Liver (tissue), 9 donors: Measurements from ENCODE around the gene FGF5. TPM values are rescaled to one million over a fixed set of nuclear protein-coding genes. Genes with fewer than 3 reads are reported as not detected.

Source experiments
- DNase-seq: peaks from one replicate; pipeline ENCODE4 v3.0.0-alpha.2; 2017; ENCODE audit warnings: low spot score
- H3K27ac ChIP-seq, 2 donors: one replicate each; pipeline ENCODE4 v1.7.0; 2013; ENCODE audit warnings: inconsistent platforms in 2 of 2, low read length in 2 of 2, control low read depth in 1 of 2, low read depth in 1 of 2, mild to moderate bottlenecking in 1 of 2
- H3K27me3 ChIP-seq, 4 donors: one replicate each; pipeline versions ENCODE4 v1.6.1 to v1.7.0; 2013; ENCODE audit warnings: low read length in 3 of 4, inconsistent platforms in 1 of 4, mild to moderate bottlenecking in 1 of 4, moderate library complexity in 1 of 4; ENCODE audit not compliant: control insufficient read depth in 4 of 4, insufficient read depth in 4 of 4
- H3K36me3 ChIP-seq, 4 donors: one replicate each; pipeline versions ENCODE4 v1.6.1 to v1.7.0; 2013; ENCODE audit warnings: low read length in 3 of 4, mild to moderate bottlenecking in 3 of 4, low read depth in 1 of 4, moderate library complexity in 1 of 4; ENCODE audit not compliant: control insufficient read depth in 4 of 4, insufficient read depth in 3 of 4
- H3K4me1 ChIP-seq, 4 donors: one replicate each; pipeline versions ENCODE4 v1.6.1 to v1.7.0; 2013; ENCODE audit warnings: low read length in 3 of 4, mild to moderate bottlenecking in 3 of 4, moderate library complexity in 1 of 4; ENCODE audit not compliant: control insufficient read depth in 4 of 4, insufficient read depth in 4 of 4
- H3K4me3 ChIP-seq, 3 donors: one replicate each; pipeline versions ENCODE4 v1.6.1 to v1.7.0; 2013; ENCODE audit warnings: low read length in 3 of 3, control low read depth in 1 of 3, low read depth in 1 of 3, mild to moderate bottlenecking in 1 of 3
- H3K9ac ChIP-seq, 2 donors: one replicate each; pipeline ENCODE4 v1.7.0; 2013; ENCODE audit warnings: low read length in 2 of 2, mild to moderate bottlenecking in 2 of 2, moderate library complexity in 2 of 2, control low read depth in 1 of 2, low read depth in 1 of 2
- H3K9me3 ChIP-seq, 4 donors: one replicate each; pipeline versions ENCODE4 v1.6.1 to v1.7.0; 2013; ENCODE audit warnings: low read length in 3 of 4; ENCODE audit not compliant: control insufficient read depth in 4 of 4
- EGR1 ChIP-seq, 2 donors: IDR thresholded peaks; 2 replicates each; pipeline ENCODE4 v1.6.1; 2016 to 2018; ENCODE audit warnings: antibody characterized with exemption in 2 of 2, low read depth in 2 of 2
- FOXA1 ChIP-seq: IDR thresholded peaks from 2 replicates; pipeline ENCODE4 v1.6.1; 2016; ENCODE audit warnings: antibody characterized with exemption
- FOXA2 ChIP-seq: IDR thresholded peaks from 2 replicates; pipeline ENCODE4 v1.6.1; 2016; ENCODE audit warnings: antibody characterized with exemption
- GABPA ChIP-seq, 2 donors: IDR thresholded peaks in 1 of 2; conservative IDR thresholded peaks in 1 of 2; 2 replicates each; pipeline ENCODE4 v1.6.1; 2016; ENCODE audit warnings: antibody characterized with exemption in 2 of 2, mild to moderate bottlenecking in 1 of 2, moderate library complexity in 1 of 2
- HNF4A ChIP-seq, 2 donors: conservative IDR thresholded peaks; 2 replicates each; pipeline ENCODE4 v1.6.1; 2016; ENCODE audit warnings: antibody characterized with exemption in 2 of 2, mild to moderate bottlenecking in 2 of 2
- HNF4G ChIP-seq: IDR thresholded peaks from 2 replicates; pipeline ENCODE4 v1.6.1; 2016; ENCODE audit warnings: antibody characterized with exemption
- JUND ChIP-seq, 2 donors: IDR thresholded peaks; 2 replicates each; pipeline ENCODE4 v1.6.1; 2016; ENCODE audit warnings: antibody characterized with exemption in 2 of 2
- MAX ChIP-seq: IDR thresholded peaks from 2 replicates; pipeline ENCODE4 v1.6.1; 2016; ENCODE audit warnings: antibody characterized with exemption
- NR2F2 ChIP-seq: IDR thresholded peaks from 2 replicates; pipeline ENCODE4 v1.6.1; 2016; ENCODE audit warnings: antibody characterized with exemption
- RAD21 ChIP-seq, 2 donors: IDR thresholded peaks; 2 replicates each; pipeline ENCODE4 v1.6.1; 2016; ENCODE audit warnings: antibody characterized with exemption in 2 of 2, mild to moderate bottlenecking in 2 of 2
- RXRA ChIP-seq, 2 donors: IDR thresholded peaks; 2 replicates each; pipeline ENCODE4 v1.6.1; 2017 to 2018; ENCODE audit warnings: antibody characterized with exemption in 2 of 2, mild to moderate bottlenecking in 1 of 2
- SP1 ChIP-seq: IDR thresholded peaks from 2 replicates; pipeline ENCODE4 v1.6.1; 2018; ENCODE audit warnings: antibody characterized with exemption, mild to moderate bottlenecking
- TAF1 ChIP-seq: conservative IDR thresholded peaks from 2 replicates; pipeline ENCODE4 v1.6.1; 2016; ENCODE audit warnings: antibody characterized with exemption, mild to moderate bottlenecking
- YY1 ChIP-seq: IDR thresholded peaks from 2 replicates; pipeline ENCODE4 v1.6.1; 2016; ENCODE audit warnings: antibody characterized with exemption, mild to moderate bottlenecking
- polyA plus RNA-seq, 2 donors: library from polyadenylated mRNA; stranded (reverse) in 1 of 2; unstranded in 1 of 2; fragments of 200-250 nt in 1 of 2; fragments of >200 nt in 1 of 2; fragmentation: Nextera tagmentation in 1 of 2; extraction: Ambion mirVana in 1 of 2; gene quantifications; one replicate each; pipeline versions ENCODE4 v1.2.1 to v1.2.3, GENCODE V29; 2013 to 2015
- total RNA-seq, 2 donors: library from RNA; depleted of rRNA; stranded (reverse); fragments of >200 nt; gene quantifications; one replicate each; pipeline ENCODE4 v1.2.3, GENCODE V29; 2014
- TF ChIP-seq, protein P1 (sequence below): IDR thresholded peaks from 2 replicates; pipeline ENCODE4 v1.6.1; 2016; ENCODE audit warnings: antibody characterized with exemption
- TF ChIP-seq, protein P2 (sequence below): fragments of 150-350 bp; IDR thresholded peaks from 2 replicates; pipeline ENCODE4 v1.5.1; 2017; ENCODE audit warnings: improper control_type of control experiment, low read depth, low read length; ENCODE audit not compliant: missing input control
- TF ChIP-seq, protein P3 (sequence below): IDR thresholded peaks from 2 replicates; pipeline ENCODE4 v1.6.1; 2016; ENCODE audit warnings: antibody characterized with exemption, mild to moderate bottlenecking
- TF ChIP-seq, protein P4 (sequence below): IDR thresholded peaks from 2 replicates; pipeline ENCODE4 v1.6.1; 2016; ENCODE audit warnings: antibody characterized with exemption
- donor health status: healthy.
- donor health status: healthy.
- donor health status: healthy.
- donor health status: healthy.
- donor health status: healthy.

FGF5 gene
- total and polyA plus RNA-seq, 4 donors = 0.03 TPM; not detected in 3

DNA sequence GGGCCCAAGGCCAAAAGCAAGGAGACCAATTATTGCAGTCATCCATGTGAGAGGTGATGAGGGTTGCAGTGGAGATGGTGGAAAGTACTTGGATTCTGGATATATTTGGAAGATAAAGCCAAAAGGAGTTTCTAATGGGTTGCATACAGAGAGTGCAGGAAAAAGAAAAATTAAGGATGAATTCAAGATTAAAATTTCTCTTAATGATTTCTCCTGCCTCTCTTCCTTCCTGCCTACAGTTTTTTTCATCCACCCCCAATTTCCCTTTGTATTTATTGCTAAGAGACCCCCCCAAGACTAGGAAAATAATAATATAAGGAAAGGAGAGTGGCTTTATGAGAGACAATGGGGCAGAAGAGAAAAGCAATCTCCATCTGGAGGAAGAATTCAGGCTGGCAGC, 8.6 kb upstream of the FGF5 start:
- Histone ChIP-seq H3K27ac (no peak overlapping the region), H3K9ac (no peak overlapping the region), H3K27me3 (peaks cover 0 to 10% (median 1%) of the 10 kb centered on the region in 4 donors), H3K9me3 (no peaks in the 10 kb centered on the region), H3K4me1 (no peaks in the 10 kb centered on the region), H3K4me3 (no peak overlapping the region), H3K36me3 (no peaks in the 10 kb centered on the region)
- no peak for DNase-seq
- TF ChIP-seq EGR1 (IDR thresholded peaks at IDR 0.05; ENCODE audit: low read depth in 2 of 2) = no peak
- TF ChIP-seq MAX = no peak
- no peak for TF ChIP-seq NR2F2
- TF ChIP-seq, protein P1, sequence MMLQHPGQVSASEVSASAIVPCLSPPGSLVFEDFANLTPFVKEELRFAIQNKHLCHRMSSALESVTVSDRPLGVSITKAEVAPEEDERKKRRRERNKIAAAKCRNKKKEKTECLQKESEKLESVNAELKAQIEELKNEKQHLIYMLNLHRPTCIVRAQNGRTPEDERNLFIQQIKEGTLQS = no peak
- TF ChIP-seq, protein P2, sequence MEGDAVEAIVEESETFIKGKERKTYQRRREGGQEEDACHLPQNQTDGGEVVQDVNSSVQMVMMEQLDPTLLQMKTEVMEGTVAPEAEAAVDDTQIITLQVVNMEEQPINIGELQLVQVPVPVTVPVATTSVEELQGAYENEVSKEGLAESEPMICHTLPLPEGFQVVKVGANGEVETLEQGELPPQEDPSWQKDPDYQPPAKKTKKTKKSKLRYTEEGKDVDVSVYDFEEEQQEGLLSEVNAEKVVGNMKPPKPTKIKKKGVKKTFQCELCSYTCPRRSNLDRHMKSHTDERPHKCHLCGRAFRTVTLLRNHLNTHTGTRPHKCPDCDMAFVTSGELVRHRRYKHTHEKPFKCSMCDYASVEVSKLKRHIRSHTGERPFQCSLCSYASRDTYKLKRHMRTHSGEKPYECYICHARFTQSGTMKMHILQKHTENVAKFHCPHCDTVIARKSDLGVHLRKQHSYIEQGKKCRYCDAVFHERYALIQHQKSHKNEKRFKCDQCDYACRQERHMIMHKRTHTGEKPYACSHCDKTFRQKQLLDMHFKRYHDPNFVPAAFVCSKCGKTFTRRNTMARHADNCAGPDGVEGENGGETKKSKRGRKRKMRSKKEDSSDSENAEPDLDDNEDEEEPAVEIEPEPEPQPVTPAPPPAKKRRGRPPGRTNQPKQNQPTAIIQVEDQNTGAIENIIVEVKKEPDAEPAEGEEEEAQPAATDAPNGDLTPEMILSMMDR = no peak
- no peak for TF ChIP-seq RXRA (IDR thresholded peaks at IDR 0.05)
- no peak for TF ChIP-seq HNF4G
- TF ChIP-seq FOXA1 = no peak
- no peak for TF ChIP-seq TAF1
- TF ChIP-seq FOXA2 = no peak
- TF ChIP-seq, protein P3, sequence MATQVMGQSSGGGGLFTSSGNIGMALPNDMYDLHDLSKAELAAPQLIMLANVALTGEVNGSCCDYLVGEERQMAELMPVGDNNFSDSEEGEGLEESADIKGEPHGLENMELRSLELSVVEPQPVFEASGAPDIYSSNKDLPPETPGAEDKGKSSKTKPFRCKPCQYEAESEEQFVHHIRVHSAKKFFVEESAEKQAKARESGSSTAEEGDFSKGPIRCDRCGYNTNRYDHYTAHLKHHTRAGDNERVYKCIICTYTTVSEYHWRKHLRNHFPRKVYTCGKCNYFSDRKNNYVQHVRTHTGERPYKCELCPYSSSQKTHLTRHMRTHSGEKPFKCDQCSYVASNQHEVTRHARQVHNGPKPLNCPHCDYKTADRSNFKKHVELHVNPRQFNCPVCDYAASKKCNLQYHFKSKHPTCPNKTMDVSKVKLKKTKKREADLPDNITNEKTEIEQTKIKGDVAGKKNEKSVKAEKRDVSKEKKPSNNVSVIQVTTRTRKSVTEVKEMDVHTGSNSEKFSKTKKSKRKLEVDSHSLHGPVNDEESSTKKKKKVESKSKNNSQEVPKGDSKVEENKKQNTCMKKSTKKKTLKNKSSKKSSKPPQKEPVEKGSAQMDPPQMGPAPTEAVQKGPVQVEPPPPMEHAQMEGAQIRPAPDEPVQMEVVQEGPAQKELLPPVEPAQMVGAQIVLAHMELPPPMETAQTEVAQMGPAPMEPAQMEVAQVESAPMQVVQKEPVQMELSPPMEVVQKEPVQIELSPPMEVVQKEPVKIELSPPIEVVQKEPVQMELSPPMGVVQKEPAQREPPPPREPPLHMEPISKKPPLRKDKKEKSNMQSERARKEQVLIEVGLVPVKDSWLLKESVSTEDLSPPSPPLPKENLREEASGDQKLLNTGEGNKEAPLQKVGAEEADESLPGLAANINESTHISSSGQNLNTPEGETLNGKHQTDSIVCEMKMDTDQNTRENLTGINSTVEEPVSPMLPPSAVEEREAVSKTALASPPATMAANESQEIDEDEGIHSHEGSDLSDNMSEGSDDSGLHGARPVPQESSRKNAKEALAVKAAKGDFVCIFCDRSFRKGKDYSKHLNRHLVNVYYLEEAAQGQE = no peak
- TF ChIP-seq YY1 = no peak
- TF ChIP-seq SP1 = no peak
- TF ChIP-seq HNF4A (conservative IDR thresholded peaks at IDR 0.05) = no peak
- TF ChIP-seq, protein P4, sequence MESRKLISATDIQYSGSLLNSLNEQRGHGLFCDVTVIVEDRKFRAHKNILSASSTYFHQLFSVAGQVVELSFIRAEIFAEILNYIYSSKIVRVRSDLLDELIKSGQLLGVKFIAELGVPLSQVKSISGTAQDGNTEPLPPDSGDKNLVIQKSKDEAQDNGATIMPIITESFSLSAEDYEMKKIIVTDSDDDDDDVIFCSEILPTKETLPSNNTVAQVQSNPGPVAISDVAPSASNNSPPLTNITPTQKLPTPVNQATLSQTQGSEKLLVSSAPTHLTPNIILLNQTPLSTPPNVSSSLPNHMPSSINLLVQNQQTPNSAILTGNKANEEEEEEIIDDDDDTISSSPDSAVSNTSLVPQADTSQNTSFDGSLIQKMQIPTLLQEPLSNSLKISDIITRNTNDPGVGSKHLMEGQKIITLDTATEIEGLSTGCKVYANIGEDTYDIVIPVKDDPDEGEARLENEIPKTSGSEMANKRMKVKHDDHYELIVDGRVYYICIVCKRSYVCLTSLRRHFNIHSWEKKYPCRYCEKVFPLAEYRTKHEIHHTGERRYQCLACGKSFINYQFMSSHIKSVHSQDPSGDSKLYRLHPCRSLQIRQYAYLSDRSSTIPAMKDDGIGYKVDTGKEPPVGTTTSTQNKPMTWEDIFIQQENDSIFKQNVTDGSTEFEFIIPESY = no peak
- TF ChIP-seq JUND (IDR thresholded peaks at IDR 0.05) = no peak
- no peak for TF ChIP-seq RAD21 (IDR thresholded peaks at IDR 0.05)
- TF ChIP-seq GABPA (IDR thresholded peaks at IDR 0.05 in 1 of 2, conservative IDR thresholded peaks at IDR 0.05 in 1 of 2) = no peak
